ENCODE results near the gene CCDC74B. TPM values are rescaled to one million over a fixed set of nuclear protein-coding genes. Genes with fewer than 3 reads are reported as not detected.
"Not testable (repeated sequence)": the region's sequence is repeated elsewhere in the genome, so short reads cannot be mapped to it uniquely, and the experiment has no call there.

Gene CCDC74B
- total RNA-seq, 1 donor from 2014 or later, result 8.8 TPM

GRCh38 chr2:130181880-130182682 is 37.2 kb upstream of the CCDC74B start, which contains the start of gene MZT2B:
Gene MZT2B, plus strand, starts transcription at chr2:130182262. Its CDS starts 21 bp downstream, at chr2:130182283.
- Histone ChIP-seq H3K79me2 (ENCODE audit: low read depth) (peaks cover 51% of the 10 kb centered on the region), H3K9ac (peak within 1 kb of the TSS; percentile 95), H3F3A (ENCODE audit: low read depth) (peaks cover 12% of the 10 kb centered on the region), H4K20me1 (ENCODE audit: low read depth) (peaks cover 13% of the 10 kb centered on the region), H3K4me3 (peak within 1 kb of the TSS; percentile 93), H3K4me1 (peaks cover 20% of the 10 kb centered on the region), H3K4me2 (peak within 1 kb of the TSS; percentile 89), H2AFZ (replicated peaks) (peak within 1 kb of the TSS; percentile 90), H3K27ac (peak within 1 kb of the TSS; percentile 42)
- not testable (repeated sequence) for H3K27me3 Mint-ChIP-seq (ENCODE audit: insufficient read depth, low read depth); H3K36me3 Mint-ChIP-seq; H3K9me3 ChIP-seq (ENCODE audit: low read depth); H3K9me3 Mint-ChIP-seq; H3K36me3 ChIP-seq; H3K27me3 ChIP-seq
- peak; percentile 91 for DNase-seq (ENCODE audit: low spot score)
- H3K4me1 Mint-ChIP-seq, result peaks cover 17% of the 10 kb centered on the region
- H3K27ac Mint-ChIP-seq, result peak within 1 kb of the TSS; percentile 74
- TF ChIP-seq CTCF (IDR thresholded peaks at IDR 0.05), result peak; percentile 75
- peak within 1 kb of the TSS; percentile 98 for H3K4me3 Mint-ChIP-seq

- H3K4me3 Mint-ChIP-seq, result peak within 1 kb of the TSS; percentile 98
- H3K9me3 ChIP-seq (ENCODE audit: low read depth), result no peaks in the 10 kb centered on the region
These were observed 36.5 kb upstream of the CCDC74B start, which contains the start of gene SMPD4 for GRCh38 chr2:130181325-130181879. Gene SMPD4, minus strand, starts transcription at chr2:130181602. Its CDS starts 5,010 bp downstream, at chr2:130176592.

DNA sequence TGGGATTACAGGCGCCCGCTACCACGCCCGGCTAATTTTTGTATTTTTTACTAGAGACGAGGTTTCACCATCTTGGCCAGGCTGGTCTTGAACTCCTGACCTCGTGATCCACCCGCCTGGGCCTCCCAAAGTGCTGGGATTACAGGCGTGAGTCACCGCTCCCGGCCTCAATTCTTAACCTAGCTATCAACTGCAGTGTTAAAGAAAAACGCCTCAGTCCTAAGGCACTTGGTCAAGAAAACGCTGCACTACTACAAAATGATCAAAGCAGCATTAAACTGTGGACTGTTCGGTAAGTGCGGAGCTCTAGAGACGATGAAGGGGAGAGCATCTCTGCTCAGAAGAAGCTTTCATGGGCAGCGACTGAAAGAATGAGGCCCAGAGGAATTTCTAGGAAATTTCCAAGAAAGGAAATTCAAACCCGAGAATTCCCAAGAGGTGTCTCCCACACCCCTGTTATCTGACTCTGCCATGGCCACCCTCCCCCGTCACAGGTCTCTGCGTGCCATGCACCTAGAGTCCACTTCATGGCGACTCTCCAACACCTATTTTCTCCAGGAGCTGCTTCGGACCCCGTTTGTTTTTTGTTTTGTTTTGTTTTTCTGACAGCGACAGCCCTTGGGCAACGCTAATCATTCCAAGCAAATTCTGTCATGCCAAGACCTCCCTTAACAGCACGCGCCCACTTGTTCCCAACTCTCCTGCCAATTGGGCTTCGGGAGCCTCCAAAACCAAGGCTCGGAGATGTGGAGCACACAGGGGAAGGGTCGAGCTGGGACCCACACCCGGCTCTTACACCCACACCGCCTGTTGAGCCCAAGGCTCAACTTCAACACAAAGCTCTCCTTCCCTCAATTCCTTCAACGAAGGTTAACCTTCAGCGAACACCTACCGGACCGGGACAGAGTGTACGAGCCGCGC is 35.8 kb upstream of the CCDC74B start:
- not testable (repeated sequence) for H3K36me3 ChIP-seq; H3K9me3 ChIP-seq (ENCODE audit: low read depth); H3K27me3 Mint-ChIP-seq (ENCODE audit: insufficient read depth, low read depth); H3K9me3 Mint-ChIP-seq; H3K27me3 ChIP-seq; DNase-seq (ENCODE audit: low spot score); H3K36me3 Mint-ChIP-seq
- Histone ChIP-seq H3K4me3 (peak overlapping the region; percentile 93), H2AFZ (replicated peaks) (peak overlapping the region; percentile 90), H3K27ac (peak overlapping the region; percentile 42), H4K20me1 (ENCODE audit: low read depth) (peaks cover 19% of the 10 kb centered on the region), H3F3A (ENCODE audit: low read depth) (peaks cover 12% of the 10 kb centered on the region), H3K4me2 (peak overlapping the region; percentile 89), H3K4me1 (peaks cover 20% of the 10 kb centered on the region), H3K79me2 (ENCODE audit: low read depth) (peaks cover 62% of the 10 kb centered on the region), H3K9ac (peak overlapping the region; percentile 95)
- peak overlapping the region; percentile 74 for H3K27ac Mint-ChIP-seq
- H3K4me3 Mint-ChIP-seq, result peak overlapping the region; percentile 98
- peaks cover 17% of the 10 kb centered on the region for H3K4me1 Mint-ChIP-seq

More at GRCh38 chr2:130181325-130181879, 36.5 kb upstream of the CCDC74B start, which contains the start of gene SMPD4:
- peak within 1 kb of the TSS; percentile 42 for H3K27ac ChIP-seq
- H3K36me3 ChIP-seq, result no peaks in the 10 kb centered on the region
- Mint-ChIP-seq H3K36me3 (peaks cover 2% of the 10 kb centered on the region), H3K4me1 (peaks cover 17% of the 10 kb centered on the region), H3K9me3 (no peaks in the 10 kb centered on the region), H3K27ac (peak within 1 kb of the TSS; percentile 74), H3K27me3 (ENCODE audit: insufficient read depth, low read depth) (peaks cover 4% of the 10 kb centered on the region)
- H3K4me1 ChIP-seq, result peaks cover 20% of the 10 kb centered on the region
- H3F3A ChIP-seq (ENCODE audit: low read depth), result peaks cover 12% of the 10 kb centered on the region
- no peaks in the 10 kb centered on the region for H3K27me3 ChIP-seq
- peak within 1 kb of the TSS; percentile 95 for H3K9ac ChIP-seq
- H3K4me2 ChIP-seq, result peak within 1 kb of the TSS; percentile 89
- H3K79me2 ChIP-seq (ENCODE audit: low read depth), result peaks cover 58% of the 10 kb centered on the region
- H4K20me1 ChIP-seq (ENCODE audit: low read depth), result peaks cover 15% of the 10 kb centered on the region
- TF ChIP-seq EZH2 (IDR thresholded peaks at IDR 0.05) (no peak), CTCF (IDR thresholded peaks at IDR 0.05) (no peak), EZH2phosphoT487 (IDR thresholded peaks at IDR 0.05) (no peak)
- DNase-seq (ENCODE audit: low spot score), result peak; percentile 98
- H2AFZ ChIP-seq (replicated peaks), result peak within 1 kb of the TSS; percentile 90
- peak within 1 kb of the TSS; percentile 93 for H3K4me3 ChIP-seq

DNA sequence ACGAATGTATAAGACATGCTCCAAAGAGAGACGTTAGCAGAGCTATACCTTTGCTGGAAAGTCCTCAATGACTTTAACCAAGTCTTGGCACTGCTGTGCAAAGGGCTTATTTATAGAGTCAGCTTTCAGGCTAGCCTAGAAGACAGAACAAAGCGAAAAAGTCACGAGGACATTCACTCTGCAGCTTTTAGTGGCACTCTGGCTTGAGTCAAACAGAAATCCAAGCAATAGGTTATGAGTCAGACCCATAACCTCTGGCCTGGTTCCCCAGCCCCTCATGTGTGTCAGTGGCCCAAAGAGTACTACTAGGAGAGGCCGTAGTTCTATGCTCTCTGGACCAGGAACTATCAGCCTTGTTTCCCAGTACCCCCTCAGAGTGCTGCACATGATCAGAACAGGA is 30.0 kb upstream of the CCDC74B start:
- Histone ChIP-seq H3K79me2 (ENCODE audit: low read depth) (peaks cover 39% of the 10 kb centered on the region), H4K20me1 (ENCODE audit: low read depth) (peaks cover 27% of the 10 kb centered on the region)
- H3K9me3 Mint-ChIP-seq; H3K36me3 Mint-ChIP-seq; H3K9ac ChIP-seq; H3K4me1 ChIP-seq; H3K27me3 ChIP-seq; H3K4me1 Mint-ChIP-seq; H3K9me3 ChIP-seq (ENCODE audit: low read depth); H3K4me3 ChIP-seq; H3K36me3 ChIP-seq; H3K27me3 Mint-ChIP-seq (ENCODE audit: insufficient read depth, low read depth); H3K27ac ChIP-seq; H3K27ac Mint-ChIP-seq; H3F3A ChIP-seq (ENCODE audit: low read depth); H3K4me3 Mint-ChIP-seq; H3K4me2 ChIP-seq; DNase-seq (ENCODE audit: low spot score); H2AFZ ChIP-seq (replicated peaks): not testable (repeated sequence)

Measured in neural progenitor cell (in vitro differentiated cells).